Stimulated activated CD4-positive, alpha-beta T cell treated with anti-CD3 and anti-CD28 coated beads, Interleukin-12 subunit alpha, Interleukin-12 subunit beta, amount 100 ng/mL, for 24 hours (primary cell): ENCODE data around the gene MYBPHL.
A peak's percentile ranks its signal among the peaks of the same experiment; 100 is the strongest.

Experiments used
- DNase-seq, 2 experiments: peaks; one replicate each; pipeline ENCODE4 v3.0.0-alpha.2; 2020; ENCODE audit warnings: low read depth in 2 of 2

Gene MYBPHL

DNA sequence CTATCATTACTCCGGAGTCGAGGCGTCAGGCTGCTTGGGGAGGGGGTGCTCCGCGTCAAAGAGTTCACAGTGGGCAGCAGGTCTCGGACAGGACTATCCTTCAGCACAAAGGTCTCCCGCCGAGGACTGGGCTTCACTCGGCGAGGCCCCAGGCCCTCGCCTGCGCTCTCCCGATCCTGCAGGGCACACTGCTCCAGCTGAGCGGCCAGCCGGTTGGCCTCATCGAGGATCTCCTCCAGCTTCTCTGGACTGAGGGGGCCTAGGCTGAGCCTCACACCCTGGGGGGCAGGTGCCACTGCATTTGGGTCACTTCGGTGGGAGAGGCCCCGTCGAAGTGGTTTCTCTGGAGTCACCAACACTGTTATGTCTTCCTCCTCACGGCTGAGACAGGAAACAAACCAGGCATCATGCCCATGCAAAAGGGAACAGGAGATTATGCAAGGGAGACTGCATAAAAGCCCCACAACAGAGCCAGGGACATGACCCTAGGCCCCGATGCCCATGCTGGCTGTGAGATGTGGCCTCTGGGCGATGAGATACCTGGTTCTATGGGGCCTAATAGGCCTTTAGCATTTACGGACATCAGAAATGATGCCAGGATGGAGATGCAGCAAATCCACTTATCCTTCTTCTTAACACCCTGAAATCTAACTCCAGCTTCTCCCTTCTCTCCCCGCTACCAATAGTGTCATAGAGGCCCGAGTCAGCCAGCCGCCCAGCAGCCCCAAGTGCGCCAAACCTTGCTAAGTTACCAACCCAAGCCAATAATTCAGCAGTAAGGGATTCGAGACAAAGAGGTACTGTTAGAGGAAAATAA lies 24.9 kb downstream of the MYBPHL start:
- no peak for DNase-seq

DNA sequence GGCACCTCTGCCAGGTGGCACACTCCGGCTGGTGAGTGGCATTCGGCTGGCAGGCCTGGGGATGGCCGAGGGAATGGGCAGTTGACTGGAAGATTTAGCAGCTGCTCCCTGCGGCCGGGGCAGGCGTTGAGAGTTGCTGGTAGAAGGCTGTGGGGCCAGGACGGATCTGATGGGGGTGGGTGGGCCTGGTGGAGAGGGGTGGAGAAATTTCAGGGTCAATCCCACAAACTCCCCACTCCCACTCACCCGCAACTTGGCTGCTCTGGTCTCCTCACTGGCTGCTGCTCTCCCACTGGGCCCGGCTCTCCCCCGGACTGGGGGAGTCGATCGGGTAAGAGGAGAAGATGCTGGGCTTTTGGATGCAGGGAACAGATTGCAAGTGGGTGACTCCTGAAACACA lies 25.9 kb downstream of the MYBPHL start:
- no peak for DNase-seq

DNA sequence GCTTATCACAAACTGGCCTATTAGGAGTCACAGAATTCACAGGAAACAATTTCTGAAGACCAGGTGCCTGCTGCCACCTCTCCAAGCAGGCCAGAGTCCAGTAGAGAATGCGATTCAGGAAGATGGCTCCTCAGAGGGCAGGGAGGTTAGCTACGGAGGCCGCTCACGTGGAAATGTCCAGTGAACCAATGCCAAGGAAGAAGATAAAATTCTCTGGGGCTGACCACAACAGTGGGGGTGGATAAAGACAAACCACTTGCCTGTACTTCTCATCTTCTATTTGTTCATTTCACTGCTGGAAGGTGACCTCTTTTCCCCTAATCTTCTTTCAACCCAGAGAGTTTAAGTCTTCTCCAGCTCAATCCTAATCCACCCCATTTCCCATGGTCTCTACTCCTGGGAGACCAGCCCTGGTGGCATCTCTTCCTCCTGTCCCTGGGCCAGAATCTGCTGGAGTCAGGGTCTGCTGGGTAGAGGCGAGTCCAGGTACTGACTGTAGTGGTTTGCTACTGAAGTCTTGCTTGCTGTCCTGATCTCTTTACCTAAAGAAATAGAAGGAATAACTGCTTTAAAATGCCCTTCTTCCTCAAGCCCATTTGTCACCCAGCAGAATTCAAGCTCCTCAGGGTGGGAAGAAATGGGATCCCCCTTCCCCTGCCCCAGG lies 27.1 kb downstream of the MYBPHL start:
- DNase-seq = no peak

DNA sequence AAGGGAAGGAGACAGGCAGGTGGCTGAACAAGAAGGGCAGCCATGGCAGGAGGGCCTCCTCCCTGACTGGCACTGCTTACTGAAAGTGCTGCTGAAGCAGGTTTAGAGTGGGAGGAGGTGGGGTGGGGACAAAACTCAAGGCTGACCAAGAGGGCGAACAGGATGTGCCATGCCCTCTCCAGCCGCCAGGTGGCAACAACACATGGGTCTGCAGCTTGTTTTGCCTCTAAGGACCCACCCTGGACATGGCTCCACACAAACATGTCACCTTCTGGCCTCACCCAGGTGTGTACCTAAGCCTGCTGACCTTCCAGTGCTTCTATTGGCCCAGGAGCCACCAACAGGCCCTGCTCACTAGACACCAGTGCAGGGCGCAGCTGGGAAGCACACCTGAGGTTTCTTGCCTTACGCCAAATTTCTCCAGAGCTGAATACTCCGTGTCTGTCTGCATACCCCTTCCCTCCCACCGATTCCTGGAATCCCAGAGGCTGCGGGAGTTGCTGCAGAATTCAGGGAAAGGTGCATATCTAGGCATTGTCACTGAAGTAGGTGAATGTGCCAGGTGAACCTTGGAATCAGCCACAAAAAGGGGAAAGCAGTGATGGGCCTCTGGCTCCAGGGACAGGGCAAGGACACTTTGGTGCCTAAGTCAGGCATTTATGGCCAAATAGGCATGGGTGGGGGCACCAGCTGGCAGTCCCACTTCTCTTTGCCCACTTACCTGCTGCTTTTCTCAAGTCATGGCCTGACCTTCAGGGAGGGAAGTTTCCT lies 29.2 kb downstream of the MYBPHL start:
- peak; percentile 24 to 66 for DNase-seq

DNA sequence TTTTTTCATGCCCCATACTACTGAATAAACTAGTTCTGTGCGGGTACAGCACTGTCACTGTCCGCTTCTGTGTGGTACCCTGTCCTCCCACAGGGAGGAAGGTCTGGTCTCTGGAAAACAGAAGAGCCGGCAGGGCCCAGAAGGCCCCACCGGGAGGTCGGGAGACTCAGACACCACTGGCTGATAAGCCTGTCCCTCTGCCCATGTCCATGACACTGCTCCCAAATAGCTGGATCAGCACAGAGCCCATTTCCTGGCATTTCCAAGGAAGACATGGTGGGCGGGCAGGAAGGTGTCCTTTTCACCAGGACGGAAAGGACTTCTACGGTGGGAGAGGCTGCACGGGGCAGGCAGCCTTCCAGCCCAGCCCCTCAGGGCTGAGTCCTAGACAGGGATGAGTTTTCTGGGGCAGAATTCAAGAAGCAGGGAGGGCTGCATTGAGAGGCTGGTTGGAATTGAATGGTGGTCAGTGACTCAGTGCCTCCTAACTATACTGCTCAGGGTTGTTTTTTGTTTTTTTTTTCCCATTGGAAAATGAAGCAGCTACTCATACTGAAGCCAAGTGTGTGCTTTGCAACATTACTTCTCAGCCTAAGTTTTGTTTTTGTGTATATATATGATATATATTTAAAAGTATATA lies 31.0 kb downstream of the MYBPHL start:
- DNase-seq = no peak

DNA sequence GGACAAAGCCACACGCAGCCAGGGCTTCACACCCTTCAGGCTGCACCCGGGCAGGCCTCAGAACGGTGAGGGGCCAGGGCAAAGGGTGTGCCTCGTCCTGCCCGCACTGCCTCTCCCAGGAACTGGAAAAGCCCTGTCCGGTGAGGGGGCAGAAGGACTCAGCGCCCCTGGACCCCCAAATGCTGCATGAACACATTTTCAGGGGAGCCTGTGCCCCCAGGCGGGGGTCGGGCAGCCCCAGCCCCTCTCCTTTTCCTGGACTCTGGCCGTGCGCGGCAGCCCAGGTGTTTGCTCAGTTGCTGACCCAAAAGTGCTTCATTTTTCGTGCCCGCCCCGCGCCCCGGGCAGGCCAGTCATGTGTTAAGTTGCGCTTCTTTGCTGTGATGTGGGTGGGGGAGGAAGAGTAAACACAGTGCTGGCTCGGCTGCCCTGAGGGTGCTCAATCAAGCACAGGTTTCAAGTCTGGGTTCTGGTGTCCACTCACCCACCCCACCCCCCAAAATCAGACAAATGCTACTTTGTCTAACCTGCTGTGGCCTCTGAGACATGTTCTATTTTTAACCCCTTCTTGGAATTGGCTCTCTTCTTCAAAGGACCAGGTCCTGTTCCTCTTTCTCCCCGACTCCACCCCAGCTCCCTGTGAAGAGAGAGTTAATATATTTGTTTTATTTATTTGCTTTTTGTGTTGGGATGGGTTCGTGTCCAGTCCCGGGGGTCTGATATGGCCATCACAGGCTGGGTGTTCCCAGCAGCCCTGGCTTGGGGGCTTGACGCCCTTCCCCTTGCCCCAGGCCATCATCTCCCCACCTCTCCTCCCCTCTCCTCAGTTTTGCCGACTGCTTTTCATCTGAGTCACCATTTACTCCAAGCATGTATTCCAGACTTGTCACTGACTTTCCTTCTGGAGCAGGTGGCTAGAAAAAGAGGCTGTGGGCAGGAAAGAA lies 32.0 kb downstream of the MYBPHL start:
- DNase-seq = no peak

DNA sequence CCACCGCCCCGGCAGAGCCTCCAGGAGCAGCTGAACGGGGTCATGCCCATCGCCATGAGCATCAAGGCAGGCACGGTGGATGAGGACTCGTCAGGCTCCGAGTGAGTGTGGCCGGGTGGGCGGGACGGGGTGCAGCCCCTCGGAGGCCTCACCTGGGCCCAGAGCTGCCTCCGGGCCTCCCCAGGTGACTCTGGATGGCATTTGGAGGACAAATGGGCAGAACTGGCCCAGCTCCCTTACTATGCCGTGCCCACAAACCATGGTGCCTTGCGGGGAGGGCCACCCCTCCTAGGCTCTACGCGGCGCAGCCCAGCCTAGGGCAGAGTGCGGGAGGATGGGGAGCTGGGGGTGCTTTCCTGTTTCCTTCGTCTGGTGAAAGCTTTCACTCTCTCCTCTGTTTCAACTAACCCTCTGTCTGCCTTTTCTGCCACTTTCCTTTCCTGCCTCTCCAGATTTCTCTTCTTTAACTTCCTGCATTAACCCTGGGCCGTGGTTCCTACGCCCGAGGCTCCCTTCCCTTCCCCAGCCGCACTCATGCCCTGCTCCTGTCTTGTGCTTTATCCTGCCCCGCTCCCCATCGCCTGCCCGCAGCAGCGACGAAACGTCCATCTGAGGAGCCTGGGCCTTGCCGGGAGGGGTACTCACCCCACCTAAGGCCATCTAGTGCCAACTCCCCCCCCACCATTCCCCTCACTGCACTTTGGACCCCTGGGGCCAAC lies 33.1 kb downstream of the MYBPHL start:
- no peak for DNase-seq

DNA sequence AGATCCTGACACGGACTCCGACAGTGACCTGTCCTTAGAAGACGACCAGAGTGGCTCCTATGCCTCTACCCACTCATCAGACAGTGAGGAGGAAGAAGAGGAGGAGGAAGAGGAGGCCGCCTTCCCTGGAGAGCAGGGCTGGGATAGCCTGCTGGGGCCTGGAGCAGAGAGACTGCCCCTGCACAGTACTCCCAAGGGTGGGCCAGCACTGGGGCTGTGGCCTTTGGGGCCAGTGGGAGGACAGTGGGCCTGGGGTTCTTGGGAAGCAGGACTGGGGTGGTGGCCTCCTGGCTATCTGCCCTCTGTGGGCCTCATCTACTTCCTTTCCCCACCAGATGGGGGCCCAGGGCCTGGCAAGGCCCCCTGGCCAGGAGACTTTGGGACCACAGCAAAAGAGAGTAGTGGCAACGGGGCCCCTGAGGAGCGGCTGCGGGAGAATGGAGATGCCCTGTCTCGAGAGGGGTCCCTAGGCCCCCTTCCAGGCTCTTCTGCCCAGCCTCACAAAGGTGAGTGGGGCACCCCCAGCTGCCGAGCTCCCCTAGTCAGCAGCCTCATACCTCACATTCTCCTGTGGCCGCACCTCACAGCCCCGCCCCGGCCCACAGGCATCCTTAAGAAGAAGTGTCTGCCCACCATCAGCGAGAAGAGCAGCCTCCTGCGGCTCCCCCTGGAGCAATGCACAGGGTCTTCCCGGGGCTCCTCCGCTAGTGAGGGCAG lies 33.8 kb downstream of the MYBPHL start:
- no peak for DNase-seq

DNA sequence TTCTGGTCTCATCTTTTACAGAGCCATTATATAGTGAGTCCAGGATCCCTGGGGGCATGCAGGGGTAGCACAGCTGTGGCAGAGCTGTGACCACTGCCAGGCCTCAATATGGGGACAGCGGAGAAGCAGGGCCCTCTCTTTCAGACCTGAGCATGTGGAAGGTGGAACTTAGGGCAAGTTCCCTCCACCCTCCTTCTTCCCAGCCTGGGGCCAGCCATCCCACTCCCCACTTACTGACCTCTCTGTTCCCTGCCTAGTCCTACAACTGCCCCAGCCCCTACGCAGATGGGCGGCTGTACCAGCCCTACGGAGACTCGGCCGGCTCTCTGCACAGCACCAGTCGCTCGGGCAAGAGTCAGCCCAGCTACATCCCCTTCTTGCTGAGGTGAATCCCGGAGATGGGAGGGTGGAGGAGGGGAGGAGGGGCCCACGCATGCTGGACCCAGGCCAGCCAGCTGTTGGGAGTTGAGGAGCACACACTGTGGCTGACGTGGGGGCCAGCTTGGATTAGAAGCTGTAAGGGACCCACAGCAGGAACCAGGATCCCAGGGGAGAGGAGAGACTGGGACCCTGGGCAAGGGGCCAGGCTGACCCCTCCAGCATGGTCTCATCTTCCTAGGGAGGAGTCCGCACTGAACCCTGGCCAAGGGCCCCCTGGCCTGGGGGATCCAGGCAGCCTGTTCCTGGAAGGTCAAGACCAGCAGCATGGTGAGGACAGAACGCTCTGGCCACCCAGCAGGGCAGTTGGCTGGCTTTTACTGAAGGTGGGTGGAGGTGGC lies 34.6 kb downstream of the MYBPHL start:
- no peak for DNase-seq

DNA sequence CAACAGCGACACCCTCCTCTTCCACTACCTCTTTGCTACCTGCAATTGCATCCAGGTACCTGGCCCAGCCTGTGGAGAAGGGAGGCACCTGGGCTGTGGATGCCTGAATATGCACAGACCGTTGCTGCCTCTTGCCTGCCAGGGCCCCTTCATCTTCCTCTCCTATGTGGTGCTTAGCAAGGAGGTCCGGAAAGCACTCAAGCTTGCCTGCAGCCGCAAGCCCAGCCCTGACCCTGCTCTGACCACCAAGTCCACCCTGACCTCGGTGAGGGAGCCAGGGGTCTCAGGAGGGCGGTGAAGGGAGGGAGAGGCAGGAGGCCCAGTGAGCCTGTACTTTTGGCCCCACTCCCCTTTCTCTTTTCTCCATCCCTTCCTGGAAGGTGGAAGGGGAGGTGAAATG lies 35.4 kb downstream of the MYBPHL start:
- DNase-seq = no peak

DNA sequence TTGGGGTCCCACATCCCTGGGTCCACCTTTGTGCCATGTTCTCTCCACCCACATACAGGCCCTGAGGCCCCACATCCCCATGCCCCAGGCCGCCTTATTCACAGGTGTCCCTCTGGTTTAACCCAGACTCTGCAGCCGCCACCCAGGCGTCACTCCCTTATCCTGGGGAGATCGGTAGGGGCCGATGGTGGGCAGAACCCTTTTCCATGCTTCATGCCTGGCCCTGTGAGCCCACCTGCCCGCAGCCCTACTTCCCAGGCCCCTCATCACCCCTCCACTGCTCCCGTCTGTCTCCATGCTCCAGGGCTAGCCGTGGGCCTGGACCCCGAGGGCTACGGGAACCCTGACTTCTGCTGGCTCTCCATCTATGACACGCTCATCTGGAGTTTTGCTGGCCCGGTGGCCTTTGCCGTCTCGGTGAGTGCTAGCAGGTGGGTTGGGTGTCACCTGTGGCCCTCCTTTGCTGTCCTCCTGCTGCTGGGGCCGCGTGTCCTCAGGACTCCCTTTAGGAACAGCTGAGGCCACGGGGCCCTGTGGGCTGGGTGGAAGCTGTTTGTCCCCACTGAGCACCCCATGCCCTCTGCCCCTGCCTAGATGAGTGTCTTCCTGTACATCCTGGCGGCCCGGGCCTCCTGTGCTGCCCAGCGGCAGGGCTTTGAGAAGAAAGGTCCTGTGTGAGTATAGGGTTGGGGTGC lies 36.0 kb downstream of the MYBPHL start:
- no peak for DNase-seq

DNA sequence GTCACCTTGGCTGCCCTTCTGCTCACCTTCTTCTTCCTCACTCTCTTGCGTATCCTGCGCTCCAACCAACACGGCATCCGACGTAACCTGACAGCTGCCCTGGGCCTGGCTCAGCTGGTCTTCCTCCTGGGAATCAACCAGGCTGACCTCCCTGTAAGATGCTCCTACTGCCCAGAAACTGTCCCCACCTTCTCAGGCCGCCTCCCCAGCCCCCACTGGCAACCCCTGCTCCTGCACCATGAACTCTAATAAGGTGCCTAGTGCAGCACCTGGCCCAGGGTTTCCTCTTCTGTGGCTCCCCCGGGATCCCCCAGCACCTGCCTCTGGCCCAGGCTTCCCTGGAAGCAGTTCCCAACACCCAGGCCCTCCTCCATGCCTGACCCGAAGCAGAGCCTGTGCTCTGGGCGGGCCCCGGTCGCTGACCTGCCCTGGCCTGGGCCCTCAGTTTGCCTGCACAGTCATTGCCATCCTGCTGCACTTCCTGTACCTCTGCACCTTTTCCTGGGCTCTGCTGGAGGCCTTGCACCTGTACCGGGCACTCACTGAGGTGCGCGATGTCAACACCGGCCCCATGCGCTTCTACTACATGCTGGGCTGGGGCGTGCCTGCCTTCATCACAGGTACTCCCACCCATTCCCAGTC lies 36.7 kb downstream of the MYBPHL start:
- no peak for DNase-seq

DNA sequence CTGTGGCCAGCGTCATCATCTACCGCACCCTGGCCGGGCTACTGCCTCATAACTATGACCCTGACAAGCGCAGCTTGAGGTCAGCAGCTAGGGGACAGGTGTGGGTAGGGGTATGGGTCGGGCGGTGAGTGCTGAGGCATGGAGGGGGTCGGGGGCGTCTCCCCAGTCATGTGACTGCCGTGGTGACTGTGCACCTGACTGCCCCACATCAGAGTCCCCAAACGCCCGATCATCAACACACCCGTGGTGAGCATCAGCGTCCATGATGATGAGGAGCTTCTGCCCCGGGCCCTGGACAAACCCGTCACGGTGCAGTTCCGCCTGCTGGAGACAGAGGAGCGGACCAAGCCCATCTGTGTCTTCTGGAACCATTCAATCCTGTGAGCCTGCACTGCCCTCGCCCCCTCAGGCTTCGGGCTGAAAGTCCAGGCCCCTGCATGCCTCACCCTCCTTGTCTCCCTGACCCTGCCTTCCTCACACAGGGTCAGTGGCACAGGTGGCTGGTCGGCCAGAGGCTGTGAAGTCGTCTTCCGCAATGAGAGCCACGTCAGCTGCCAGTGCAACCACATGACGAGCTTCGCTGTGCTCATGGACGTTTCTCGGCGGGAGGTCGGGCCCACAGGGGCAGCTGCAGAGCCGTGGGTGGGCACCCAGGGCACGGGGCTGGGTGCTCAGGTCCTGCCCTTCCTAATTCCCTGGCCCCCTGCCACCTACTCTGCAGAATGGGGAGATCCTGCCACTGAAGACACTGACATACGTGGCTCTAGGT lies 37.4 kb downstream of the MYBPHL start:
- DNase-seq = no peak

DNA sequence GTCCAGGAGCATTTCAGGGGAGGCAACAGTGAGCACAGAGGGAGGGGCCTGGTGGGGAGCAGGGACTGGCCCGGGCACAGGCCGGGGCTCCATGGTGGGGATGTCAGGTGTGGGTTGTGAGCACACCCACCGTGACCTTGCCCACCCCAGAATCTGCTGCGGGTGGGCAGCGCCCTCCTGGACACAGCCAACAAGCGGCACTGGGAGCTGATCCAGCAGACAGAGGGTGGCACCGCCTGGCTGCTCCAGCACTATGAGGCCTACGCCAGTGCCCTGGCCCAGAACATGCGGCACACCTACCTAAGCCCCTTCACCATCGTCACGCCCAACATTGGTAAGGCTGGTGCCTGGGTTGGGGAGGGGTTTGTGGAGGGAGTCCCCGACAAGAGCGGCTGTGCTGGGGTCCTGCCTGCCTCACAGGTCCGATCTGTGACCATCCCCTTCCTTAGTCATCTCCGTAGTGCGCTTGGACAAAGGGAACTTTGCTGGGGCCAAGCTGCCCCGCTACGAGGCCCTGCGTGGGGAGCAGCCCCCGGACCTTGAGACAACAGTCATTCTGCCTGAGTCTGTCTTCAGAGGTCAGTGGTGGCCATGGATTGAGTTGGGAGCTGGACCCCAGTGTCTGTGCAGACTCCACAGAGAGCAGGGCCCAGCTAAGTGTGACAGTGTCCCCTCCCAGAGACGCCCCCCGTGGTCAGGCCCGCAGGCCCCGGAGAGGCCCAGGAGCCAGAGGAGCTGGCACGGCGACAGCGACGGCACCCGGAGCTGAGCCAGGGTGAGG lies 38.2 kb downstream of the MYBPHL start:
- DNase-seq = no peak

DNA sequence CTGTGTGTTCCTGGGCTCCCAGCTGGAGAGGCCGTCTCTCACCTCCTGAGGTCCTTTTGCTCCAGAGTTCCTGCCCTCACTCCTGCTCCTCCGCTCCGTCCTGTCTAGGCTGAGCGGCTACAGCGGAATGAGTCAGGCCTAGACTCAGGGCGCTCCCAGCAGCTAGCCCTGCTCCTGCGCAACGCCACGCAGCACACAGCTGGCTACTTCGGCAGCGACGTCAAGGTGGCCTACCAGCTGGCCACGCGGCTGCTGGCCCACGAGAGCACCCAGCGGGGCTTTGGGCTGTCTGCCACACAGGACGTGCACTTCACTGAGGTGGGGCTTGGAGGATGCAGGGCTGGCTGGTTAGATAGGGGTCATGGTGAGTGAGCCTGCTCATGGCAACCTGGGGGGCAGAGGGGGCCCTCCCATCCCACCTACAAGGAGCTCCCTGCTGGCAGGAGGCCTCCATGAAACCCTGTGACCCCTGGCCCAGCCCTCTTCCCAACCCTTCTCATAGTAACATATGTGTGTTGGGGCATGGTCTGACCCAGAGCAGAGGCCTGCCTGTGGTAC lies 39.0 kb downstream of the MYBPHL start:
- DNase-seq = no peak

DNA sequence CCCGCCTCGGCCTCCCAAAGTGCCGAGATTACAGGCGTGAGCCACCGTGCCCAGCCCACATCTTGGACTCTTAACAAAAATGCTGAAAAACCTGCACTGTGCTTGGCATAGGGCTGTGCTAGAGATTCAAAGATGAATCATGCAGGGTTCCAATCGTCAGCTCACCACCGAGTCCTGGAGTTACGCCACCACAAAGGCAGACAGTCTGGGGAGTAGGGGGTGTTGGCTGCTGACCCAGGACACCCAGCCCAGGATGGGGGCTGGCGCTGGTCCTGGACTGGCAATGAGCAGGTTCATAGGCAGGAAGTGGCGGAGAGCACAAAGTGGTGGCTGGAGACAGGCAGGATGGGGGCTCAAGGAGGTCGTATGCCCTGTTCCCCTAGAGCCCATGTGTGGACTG lies 39.8 kb downstream of the MYBPHL start:
- DNase-seq = no peak
